ENCODE results near the gene QRFPR.

The QRFPR gene

DNA sequence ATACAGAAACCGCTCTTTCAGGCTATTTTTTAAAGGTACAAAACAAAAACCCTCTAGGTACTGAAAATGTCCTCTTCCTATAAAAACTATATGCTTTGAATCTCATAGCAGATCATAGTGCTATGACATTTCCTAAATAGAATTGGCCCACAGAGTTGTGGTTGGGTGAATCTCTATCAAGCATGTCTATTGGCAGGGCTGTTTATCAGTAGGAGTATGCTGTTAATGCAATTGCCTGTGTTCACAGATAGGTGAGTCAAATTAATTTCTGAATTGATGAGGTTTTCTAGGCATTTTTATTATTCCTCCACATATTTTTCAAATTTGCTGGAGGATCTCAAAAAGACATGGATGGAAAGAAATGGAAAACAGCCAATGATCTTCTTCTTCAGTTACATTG, 73.9 kb downstream of the QRFPR start:
- Histone ChIP-seq H3K36me3 (no peaks in the 10 kb centered on the region), H3K27ac (no peak overlapping the region), H3K27me3 (ENCODE audit: insufficient read depth, low read depth, severe bottlenecking) (no peaks in the 10 kb centered on the region), H3K4me3 (ENCODE audit: low read depth, low read length) (no peak overlapping the region), H3K9me3 (ENCODE audit: severe bottlenecking) (no peaks in the 10 kb centered on the region)
- TF ChIP-seq, protein P1, sequence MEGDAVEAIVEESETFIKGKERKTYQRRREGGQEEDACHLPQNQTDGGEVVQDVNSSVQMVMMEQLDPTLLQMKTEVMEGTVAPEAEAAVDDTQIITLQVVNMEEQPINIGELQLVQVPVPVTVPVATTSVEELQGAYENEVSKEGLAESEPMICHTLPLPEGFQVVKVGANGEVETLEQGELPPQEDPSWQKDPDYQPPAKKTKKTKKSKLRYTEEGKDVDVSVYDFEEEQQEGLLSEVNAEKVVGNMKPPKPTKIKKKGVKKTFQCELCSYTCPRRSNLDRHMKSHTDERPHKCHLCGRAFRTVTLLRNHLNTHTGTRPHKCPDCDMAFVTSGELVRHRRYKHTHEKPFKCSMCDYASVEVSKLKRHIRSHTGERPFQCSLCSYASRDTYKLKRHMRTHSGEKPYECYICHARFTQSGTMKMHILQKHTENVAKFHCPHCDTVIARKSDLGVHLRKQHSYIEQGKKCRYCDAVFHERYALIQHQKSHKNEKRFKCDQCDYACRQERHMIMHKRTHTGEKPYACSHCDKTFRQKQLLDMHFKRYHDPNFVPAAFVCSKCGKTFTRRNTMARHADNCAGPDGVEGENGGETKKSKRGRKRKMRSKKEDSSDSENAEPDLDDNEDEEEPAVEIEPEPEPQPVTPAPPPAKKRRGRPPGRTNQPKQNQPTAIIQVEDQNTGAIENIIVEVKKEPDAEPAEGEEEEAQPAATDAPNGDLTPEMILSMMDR (IDR thresholded peaks at IDR 0.05; ENCODE audit: low read depth, low read length) = no peak
- no peak for DNase-seq

GRCh38 chr4:121304893-121305292, 75.9 kb downstream of the QRFPR start:
- H3K36me3 ChIP-seq = no peaks in the 10 kb centered on the region
- no peak overlapping the region for H3K4me3 ChIP-seq (ENCODE audit: low read depth, low read length)
- no peaks in the 10 kb centered on the region for H3K9me3 ChIP-seq (ENCODE audit: severe bottlenecking)
- TF ChIP-seq, protein P1 (IDR thresholded peaks at IDR 0.05; ENCODE audit: low read depth, low read length) = no peak
- H3K27me3 ChIP-seq (ENCODE audit: insufficient read depth, low read depth, severe bottlenecking) = no peaks in the 10 kb centered on the region
- H3K27ac ChIP-seq = no peak overlapping the region
- no peak for DNase-seq

DNA sequence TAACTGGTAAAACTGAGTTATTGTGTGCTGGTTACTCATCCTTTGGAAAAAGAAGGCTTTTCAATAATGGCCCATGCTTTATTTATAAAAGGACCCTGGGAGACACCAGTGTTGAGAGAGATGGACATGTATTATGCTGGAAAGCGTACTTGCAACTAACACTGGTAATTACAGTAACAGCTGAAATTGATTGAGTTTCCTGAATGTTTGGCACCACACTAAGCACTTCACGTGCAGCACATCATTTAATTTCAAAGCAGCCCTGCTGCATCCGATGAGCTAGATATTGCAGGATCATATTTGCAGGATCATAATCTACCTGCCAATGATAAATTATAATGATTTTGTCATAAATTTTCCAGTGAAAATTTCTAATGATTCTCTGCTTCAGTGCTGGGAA, 81.5 kb downstream of the QRFPR start:
- Histone ChIP-seq H3K36me3 (no peaks in the 10 kb centered on the region), H3K27me3 (ENCODE audit: insufficient read depth, low read depth, severe bottlenecking) (no peaks in the 10 kb centered on the region), H3K27ac (no peak overlapping the region), H3K9me3 (ENCODE audit: severe bottlenecking) (no peaks in the 10 kb centered on the region), H3K4me3 (ENCODE audit: low read depth, low read length) (no peak overlapping the region)
- DNase-seq = no peak
- TF ChIP-seq, protein P1 (IDR thresholded peaks at IDR 0.05; ENCODE audit: low read depth, low read length) = no peak

DNA sequence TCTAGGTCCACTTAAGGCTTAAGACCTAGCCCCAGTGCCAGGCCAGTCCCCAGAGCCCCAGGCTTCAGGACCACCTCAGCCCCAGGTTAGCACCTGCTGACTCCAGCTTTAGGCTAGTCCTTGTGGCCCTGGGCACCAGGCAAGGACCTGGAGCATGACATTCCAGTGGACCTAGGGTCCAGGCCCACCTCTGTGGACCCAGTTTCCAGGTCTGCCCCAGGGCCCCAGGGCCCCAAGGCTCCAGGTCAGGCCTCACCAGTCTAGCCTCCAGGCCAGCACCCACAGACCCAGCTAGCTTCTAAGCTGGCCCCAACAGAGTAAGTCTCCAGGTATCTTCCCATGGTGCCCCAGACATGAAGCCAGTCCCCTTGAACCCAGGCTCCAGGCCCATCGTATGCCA, 97.5 kb downstream of the QRFPR start:
- DNase-seq = no peak
- TF ChIP-seq, protein P1 (IDR thresholded peaks at IDR 0.05; ENCODE audit: low read depth, low read length) = no peak
- Histone ChIP-seq H3K27ac (no peak overlapping the region), H3K4me3 (ENCODE audit: low read depth, low read length) (no peak overlapping the region), H3K9me3 (ENCODE audit: severe bottlenecking) (peaks cover 11% of the 10 kb centered on the region), H3K27me3 (ENCODE audit: insufficient read depth, low read depth, severe bottlenecking) (no peaks in the 10 kb centered on the region), H3K36me3 (no peaks in the 10 kb centered on the region)

DNA sequence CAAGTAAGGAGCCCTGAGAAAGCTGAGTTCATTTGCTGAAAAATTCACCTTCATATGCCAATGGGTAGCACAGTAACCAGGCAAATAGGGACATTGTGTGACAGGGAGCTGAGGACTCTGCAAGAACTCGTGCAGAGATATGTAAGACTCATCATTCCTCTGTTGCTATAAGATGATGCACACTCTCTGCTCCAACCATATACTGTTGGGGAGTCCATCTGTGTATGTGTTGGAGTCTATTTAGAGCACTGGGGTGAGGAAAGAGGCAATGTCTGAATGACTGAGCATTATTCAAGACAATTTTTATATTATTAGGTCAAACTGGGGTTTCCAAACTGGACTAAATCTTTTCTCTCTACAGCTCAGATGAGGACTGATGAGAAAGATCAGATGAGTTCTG, 100.4 kb downstream of the QRFPR start:
- TF ChIP-seq, protein P1 (IDR thresholded peaks at IDR 0.05; ENCODE audit: low read depth, low read length) = no peak
- H3K4me3 ChIP-seq (ENCODE audit: low read depth, low read length) = no peak overlapping the region

GRCh38 chr4:121278811-121279368, 101.9 kb downstream of the QRFPR start:
- no peak overlapping the region for H3K27ac ChIP-seq
- no peaks in the 10 kb centered on the region for H3K27me3 ChIP-seq (ENCODE audit: insufficient read depth, low read depth, severe bottlenecking)
- TF ChIP-seq, protein P1 (IDR thresholded peaks at IDR 0.05; ENCODE audit: low read depth, low read length) = no peak
- H3K36me3 ChIP-seq = no peaks in the 10 kb centered on the region
- H3K4me3 ChIP-seq (ENCODE audit: low read depth, low read length) = no peak overlapping the region
- no peak for DNase-seq
- H3K9me3 ChIP-seq (ENCODE audit: severe bottlenecking) = peaks cover 6% of the 10 kb centered on the region

More for the DNA sequence above, 100.4 kb downstream of the QRFPR start:
- H3K36me3 ChIP-seq = no peaks in the 10 kb centered on the region
- no peak overlapping the region for H3K27ac ChIP-seq
- no peak for DNase-seq
- H3K27me3 ChIP-seq (ENCODE audit: insufficient read depth, low read depth, severe bottlenecking) = no peaks in the 10 kb centered on the region
- H3K9me3 ChIP-seq (ENCODE audit: severe bottlenecking) = peaks cover 11% of the 10 kb centered on the region

All from WERI-Rb-1 (cell line).